AG09309 (cell line): ENCODE results near the gene ARPC4.

Experiments
- DNase-seq: peaks from one replicate; pipeline ENCODE4 v3.0.0-alpha.2; 2010; ENCODE audit warnings: low read depth
- H3K4me3 ChIP-seq: 2 replicates; pipeline ENCODE4 v1.5.1; 2011; ENCODE audit warnings: mild to moderate bottlenecking, low read depth, low read length, moderate library complexity; ENCODE audit not compliant: control insufficient read depth
- CTCF ChIP-seq: IDR thresholded peaks from 2 replicates; pipeline ENCODE4 v1.5.1; 2011; ENCODE audit warnings: mild to moderate bottlenecking, low read depth, low read length, inconsistent platforms; ENCODE audit not compliant: insufficient read depth, control insufficient read depth; ENCODE audit errors: missing control alignments

Gene ARPC4

GRCh38 chr3:9748031-9748430 lies 44.9 kb upstream of the ARPC4 start:
- no peak for DNase-seq
- TF ChIP-seq CTCF, result no peak
- no peak overlapping the region for H3K4me3 ChIP-seq

- no peak for DNase-seq
- peak overlapping the region; percentile 45 for H3K4me3 ChIP-seq
- no peak for TF ChIP-seq CTCF
Measured at GRCh38 chr3:9749296-9749644, 43.6 kb upstream of the ARPC4 start.

GRCh38 chr3:9749645-9750555 lies 43.0 kb upstream of the ARPC4 start, which contains the start of gene OGG1:
OGG1 (plus strand) TSS chr3:9749952; CDS start chr3:9750287, 335 bp downstream.
- DNase-seq, result peak; percentile 95
- peak within 1 kb of the TSS; percentile 82 for H3K4me3 ChIP-seq
- TF ChIP-seq CTCF, result no peak

GRCh38 chr3:9750556-9751411 lies 42.1 kb upstream of the ARPC4 start:
- TF ChIP-seq CTCF, result no peak
- DNase-seq, result no peak
- peak overlapping the region; percentile 82 for H3K4me3 ChIP-seq

GRCh38 chr3:9754678-9755077 lies 38.2 kb upstream of the ARPC4 start:
- H3K4me3 ChIP-seq, result no peak overlapping the region
- DNase-seq, result no peak
- TF ChIP-seq CTCF, result no peak

GRCh38 chr3:9757427-9757826 lies 35.5 kb upstream of the ARPC4 start:
- no peak for DNase-seq
- TF ChIP-seq CTCF, result no peak
- no peak overlapping the region for H3K4me3 ChIP-seq
